Heart left ventricle (tissue), 16 donors: ENCODE measurements around the gene MMP13. TPM values are rescaled to one million over a fixed set of nuclear protein-coding genes. Genes with fewer than 3 reads are reported as not detected.

Experiments used
- ATAC-seq, 4 donors: fragments of 200-7000 bp; cut with Tn5 transposase; one replicate each; pipeline ENCODE4 v1.9.1; 2020 to 2022; ENCODE audit warnings: moderate library complexity in 4 of 4, mild to moderate bottlenecking in 3 of 4, moderate number of reproducible peaks in 1 of 4
- DNase-seq, 5 donors: peaks; one replicate each; pipeline ENCODE4 v3.0.0-alpha.2; 2020
- H3K27ac ChIP-seq, 12 donors: fragments of 200-600 bp; sonication (generic) in 4 of 12; one replicate each; pipeline versions ENCODE4 v1.5.0 to v1.8.0; 2016 to 2022; ENCODE audit warnings: mild to moderate bottlenecking in 2 of 12
- H3K27me3 ChIP-seq, 9 donors: fragments of 200-600 bp; sonication (generic) in 2 of 9; one replicate each; pipeline versions ENCODE4 v1.5.1 to v1.8.0; 2016 to 2022; ENCODE audit warnings: mild to moderate bottlenecking in 3 of 9
- H3K36me3 ChIP-seq, 9 donors: fragments of 200-600 bp; sonication (generic) in 2 of 9; one replicate each; pipeline versions ENCODE4 v1.5.0 to v1.8.0; 2018 to 2022; ENCODE audit warnings: mild to moderate bottlenecking in 2 of 9
- H3K4me1 ChIP-seq, 12 donors: fragments of 200-600 bp; sonication (generic) in 4 of 12; one replicate each; pipeline versions ENCODE4 v1.5.0 to v1.8.0; 2016 to 2022; ENCODE audit warnings: mild to moderate bottlenecking in 3 of 12
- H3K4me3 ChIP-seq, 12 donors: fragments of 200-600 bp; sonication (generic) in 4 of 12; one replicate each; pipeline versions ENCODE4 v1.5.0 to v1.8.0; 2017 to 2022; ENCODE audit warnings: mild to moderate bottlenecking in 9 of 12, moderate library complexity in 4 of 12
- H3K9me3 ChIP-seq, 12 donors: fragments of 200-600 bp; sonication (generic) in 4 of 12; one replicate each; pipeline versions ENCODE4 v1.5.0 to v1.8.0; 2016 to 2022; ENCODE audit warnings: mild to moderate bottlenecking in 1 of 12
- POLR2A ChIP-seq, 2 donors: fragments of 450-650 bp; IDR thresholded peaks; one replicate each; pipeline ENCODE4 v1.6.1; 2017; ENCODE audit warnings: antibody characterized with exemption in 2 of 2, mild to moderate bottlenecking in 2 of 2, moderate library complexity in 2 of 2
- WGBS, 4 donors: extraction: QIAGEN DNeasy Blood & Tissue Kit in 2 of 4; methylation state at CpG; one replicate each; pipeline versions ENCODE4 v1.1.5 to v1.1.7; 2013 to 2018; 5-methylcytosine and 5-hydroxymethylcytosine counted together
- intact Hi-C, 10 donors: fragments of 100-400 bp; cut with DNase I; formaldehyde crosslinking; loops; one replicate each; pipeline versions ENCODE4 v1.11.1 to v1.14.2; 2022
- polyA plus RNA-seq, 2 donors: library from polyadenylated mRNA; stranded (reverse); fragments of 200-250 nt; gene quantifications; one replicate each; pipeline ENCODE4 v1.2.3, GENCODE V29; 2013
- total RNA-seq, 9 donors: library from RNA; depleted of rRNA in 2 of 9; stranded (reverse); fragments of >200 nt in 2 of 9; fragmentation: NEBNext Ultra II Directional in 3 of 9; extraction: Animal tissue kit (Norgen Biotek cat#: 25700) in 3 of 9; gene quantifications; one replicate each; pipeline versions ENCODE4 v1.1.0 to v1.2.4, GENCODE V29; 2016 to 2023
- TF ChIP-seq, protein P1 (sequence below), 12 donors: fragments of 200-600 bp; sonication (generic) in 4 of 12; IDR thresholded peaks; one replicate each; pipeline versions ENCODE4 v1.5.0 to v1.8.0; 2018 to 2022; ENCODE audit warnings: antibody characterized with exemption in 12 of 12, mild to moderate bottlenecking in 5 of 12
- donor health status: ischemic (EF 13 %, LVEDD 7.1; RV severe dilation, severe dysfunction).
- donor health status: healthy with polysubstance abuse.
- donor health status: DM: no; HTN: yes; CAD: no.
- donor health status: DM: no; HTN: no; CAD: no.
- donor health status: ischemic (EF 25% LVEDD 6.9; RV normal size, moderate dysfunction).
- donor health status: ischemic (EF 25% LVEDD 5.7; RV mildly dilated, moderate dysfunction).
- donor health status: healthy.
- donor health status: DM: yes; HTN: yes; CAD: no.
- donor health status: ischemic (EF 35%, LVEDD 5.7; RV mildly dilated, moderate dysfunction).
- donor health status: nonischemic (EF 11% LVEDD 7.7; RV severe dilation, severe dysfunction).
- donor health status: DM: yes; HTN: yes; CAD: no.
- donor health status: PGD.
- donor health status: ischemic (EF 29% LVEDD 5.4; RV normal size, mild dysfunction).
- donor health status: nonischemic (EF 23%, LVEDD 6.1; RV moderate dilation, normal function).

Gene MMP13
- total and polyA plus RNA-seq, 11 donors = not detected

GRCh38 chr11:102936864-102937509, 18.5 kb downstream of the MMP13 start:
- intact Hi-C loops = loop anchor here in 1 of 10 donors (10.0 kb wide), 1 partner anchor 202 kb away; no protein-coding TSS in a partner anchor
- no peak for DNase-seq
- H3K36me3 ChIP-seq = no peaks in the 10 kb centered on the region
- peaks cover 0 to 16% (median 0%) of the 10 kb centered on the region in 9 donors for H3K27me3 ChIP-seq
- WGBS, 4 donors = 89 to 94% (median 93%) methylated on average over 6 of the region's 6 CpGs
- no peaks in the 10 kb centered on the region for H3K4me1 ChIP-seq
- H3K9me3 ChIP-seq = no peaks in the 10 kb centered on the region
- H3K4me3 ChIP-seq = no peak overlapping the region
- H3K27ac ChIP-seq = no peak overlapping the region
- TF ChIP-seq POLR2A (IDR thresholded peaks at IDR 0.05) = no peak
- TF ChIP-seq, protein P1, sequence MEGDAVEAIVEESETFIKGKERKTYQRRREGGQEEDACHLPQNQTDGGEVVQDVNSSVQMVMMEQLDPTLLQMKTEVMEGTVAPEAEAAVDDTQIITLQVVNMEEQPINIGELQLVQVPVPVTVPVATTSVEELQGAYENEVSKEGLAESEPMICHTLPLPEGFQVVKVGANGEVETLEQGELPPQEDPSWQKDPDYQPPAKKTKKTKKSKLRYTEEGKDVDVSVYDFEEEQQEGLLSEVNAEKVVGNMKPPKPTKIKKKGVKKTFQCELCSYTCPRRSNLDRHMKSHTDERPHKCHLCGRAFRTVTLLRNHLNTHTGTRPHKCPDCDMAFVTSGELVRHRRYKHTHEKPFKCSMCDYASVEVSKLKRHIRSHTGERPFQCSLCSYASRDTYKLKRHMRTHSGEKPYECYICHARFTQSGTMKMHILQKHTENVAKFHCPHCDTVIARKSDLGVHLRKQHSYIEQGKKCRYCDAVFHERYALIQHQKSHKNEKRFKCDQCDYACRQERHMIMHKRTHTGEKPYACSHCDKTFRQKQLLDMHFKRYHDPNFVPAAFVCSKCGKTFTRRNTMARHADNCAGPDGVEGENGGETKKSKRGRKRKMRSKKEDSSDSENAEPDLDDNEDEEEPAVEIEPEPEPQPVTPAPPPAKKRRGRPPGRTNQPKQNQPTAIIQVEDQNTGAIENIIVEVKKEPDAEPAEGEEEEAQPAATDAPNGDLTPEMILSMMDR (IDR thresholded peaks at IDR 0.05) = no peak
- no peak for ATAC-seq

- no peak for TF ChIP-seq POLR2A (IDR thresholded peaks at IDR 0.05)
- TF ChIP-seq, protein P1 (IDR thresholded peaks at IDR 0.05) = no peak
- Histone ChIP-seq H3K27ac (no peak overlapping the region), H3K36me3 (no peaks in the 10 kb centered on the region), H3K4me3 (no peak overlapping the region), H3K27me3 (peaks cover 0 to 13% (median 0%) of the 10 kb centered on the region in 9 donors), H3K9me3 (no peaks in the 10 kb centered on the region), H3K4me1 (no peaks in the 10 kb centered on the region)
- WGBS, 4 donors = 80 to 92% (median 89%) methylated on average over 3 of the region's 3 CpGs
- DNase-seq (no peak), ATAC-seq (no peak)
- intact Hi-C loops = loop anchor here in 1 of 10 donors (10.0 kb wide), 1 partner anchor 201 kb away; no protein-coding TSS in a partner anchor
These were observed 20.0 kb downstream of the MMP13 start for GRCh38 chr11:102935514-102935913.

GRCh38 chr11:102934735-102935134, 20.8 kb downstream of the MMP13 start:
- Histone ChIP-seq H3K27me3 (peaks cover 0 to 13% (median 0%) of the 10 kb centered on the region in 9 donors), H3K9me3 (no peaks in the 10 kb centered on the region), H3K36me3 (no peaks in the 10 kb centered on the region), H3K4me1 (no peaks in the 10 kb centered on the region), H3K4me3 (no peak overlapping the region), H3K27ac (no peak overlapping the region)
- ATAC-seq (no peak), DNase-seq (no peak)
- 75 to 81% (median 77%) methylated on average over 4 of the region's 4 CpGs for WGBS, 4 donors
- TF ChIP-seq, protein P1 (IDR thresholded peaks at IDR 0.05) = no peak
- TF ChIP-seq POLR2A (IDR thresholded peaks at IDR 0.05) = no peak
- intact Hi-C loops = loop anchor here in 1 of 10 donors (10.0 kb wide), 1 partner anchor 200 kb away; no protein-coding TSS in a partner anchor

DNA sequence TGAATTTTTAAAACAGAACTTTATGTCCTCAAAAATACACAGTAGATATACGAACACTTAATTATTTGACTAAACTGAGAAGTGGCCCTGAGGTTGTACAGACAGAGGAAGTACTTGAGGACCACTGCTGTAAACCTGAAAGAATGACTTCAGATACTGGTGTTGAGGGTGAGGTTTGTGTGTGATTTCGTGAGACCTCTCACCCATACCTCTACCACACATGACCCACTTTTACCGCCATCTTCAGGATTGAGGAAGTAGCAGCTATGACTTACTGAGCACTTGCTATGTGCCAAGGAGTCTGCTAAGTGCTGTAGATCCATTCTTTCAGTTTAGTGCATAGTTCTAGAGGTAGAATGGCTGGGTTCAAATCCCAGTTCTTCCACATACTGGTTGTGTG, 21.9 kb downstream of the MMP13 start:
- ATAC-seq (no peak), DNase-seq (no peak)
- H3K27me3 ChIP-seq = peaks cover 0 to 17% (median 0%) of the 10 kb centered on the region in 9 donors
- H3K4me1 ChIP-seq = no peaks in the 10 kb centered on the region
- intact Hi-C loops = loop anchor here in 1 of 10 donors (10.0 kb wide), 1 partner anchor 199 kb away; no protein-coding TSS in a partner anchor
- H3K4me3 ChIP-seq = no peak overlapping the region
- no peak overlapping the region for H3K27ac ChIP-seq
- no peaks in the 10 kb centered on the region for H3K9me3 ChIP-seq
- TF ChIP-seq, protein P1 (IDR thresholded peaks at IDR 0.05) = no peak
- TF ChIP-seq POLR2A (IDR thresholded peaks at IDR 0.05) = no peak
- WGBS, 4 donors = 79 to 93% (median 84%) methylated on average over 3 of the region's 3 CpGs
- H3K36me3 ChIP-seq = no peaks in the 10 kb centered on the region
